Prostate gland (tissue), 2 donors: ENCODE results near the gene TMEM134. TPM values are rescaled to one million over a fixed set of nuclear protein-coding genes. Genes with fewer than 3 reads are reported as not detected.
"Not testable (repeated sequence)": the region's sequence is repeated elsewhere in the genome, so short reads cannot be mapped to it uniquely, and the experiment has no call there.

Source experiments
- DNase-seq: peaks from one replicate; pipeline ENCODE4 v3.0.0-alpha.2; 2019; ENCODE audit warnings: low spot score
- H3K27ac ChIP-seq, 2 donors: fragments of 200-600 bp; sonication (generic); 2 replicates each; pipeline ENCODE4 v1.5.1; 2017 to 2019
- H3K27me3 ChIP-seq: fragments of 200-600 bp; sonication (generic); replicated peaks from 2 replicates; pipeline ENCODE4 v1.5.1; 2019; ENCODE audit not compliant: insufficient read depth
- H3K36me3 ChIP-seq, 2 donors: fragments of 200-600 bp; sonication (generic); 1 replicate in 1 of 2; 2 replicates in 1 of 2; pipeline versions ENCODE4 v1.5.1 to v1.8.1; 2017 to 2019
- H3K4me1 ChIP-seq: fragments of 200-600 bp; sonication (generic); replicated peaks from 2 replicates; pipeline ENCODE4 v1.5.1; 2019
- H3K4me3 ChIP-seq, 2 donors: fragments of 200-600 bp; sonication (generic); 2 replicates each; pipeline ENCODE4 v1.5.1; 2017 to 2019
- H3K9me3 ChIP-seq: fragments of 200-600 bp; sonication (generic); 2 replicates; pipeline ENCODE4 v1.5.1; 2017
- CTCF ChIP-seq, 4 experiments: fragments of 200-600 bp in 2 of 4; fragments of 450-650 bp in 2 of 4; sonication (generic) in 2 of 4; IDR thresholded peaks; 1 replicate in 3 of 4; 2 replicates in 1 of 4; pipeline ENCODE4 v1.5.1; 2016 to 2019; ENCODE audit warnings: antibody characterized with exemption in 4 of 4, mild to moderate bottlenecking in 2 of 4, moderate library complexity in 2 of 4
- POLR2A ChIP-seq: fragments of 450-650 bp; IDR thresholded peaks from one replicate; pipeline ENCODE4 v1.6.1; 2016; ENCODE audit warnings: antibody characterized with exemption, mild to moderate bottlenecking
- POLR2AphosphoS5 ChIP-seq: sonication (generic); formaldehyde crosslinking; IDR thresholded peaks from one replicate; pipeline ENCODE4 v1.6.1; 2017; ENCODE audit warnings: antibody characterized with exemption
- WGBS: methylation state at CpG from one replicate; pipeline ENCODE4 v1.1.5; 2018; 5-methylcytosine and 5-hydroxymethylcytosine counted together
- intact Hi-C: fragments of 100-400 bp; cut with DNase I; formaldehyde crosslinking; loops from one replicate; pipeline ENCODE4 v1.14.2; 2022
- total RNA-seq, 2 donors: library from RNA; depleted of rRNA; stranded (reverse); fragments of >200 nt; gene quantifications; one replicate each; pipeline ENCODE4 v1.1.0, GENCODE V29; 2016

TMEM134 gene
- total RNA-seq, 2 donors from 2014 or later, result 106 to 402 TPM

DNA sequence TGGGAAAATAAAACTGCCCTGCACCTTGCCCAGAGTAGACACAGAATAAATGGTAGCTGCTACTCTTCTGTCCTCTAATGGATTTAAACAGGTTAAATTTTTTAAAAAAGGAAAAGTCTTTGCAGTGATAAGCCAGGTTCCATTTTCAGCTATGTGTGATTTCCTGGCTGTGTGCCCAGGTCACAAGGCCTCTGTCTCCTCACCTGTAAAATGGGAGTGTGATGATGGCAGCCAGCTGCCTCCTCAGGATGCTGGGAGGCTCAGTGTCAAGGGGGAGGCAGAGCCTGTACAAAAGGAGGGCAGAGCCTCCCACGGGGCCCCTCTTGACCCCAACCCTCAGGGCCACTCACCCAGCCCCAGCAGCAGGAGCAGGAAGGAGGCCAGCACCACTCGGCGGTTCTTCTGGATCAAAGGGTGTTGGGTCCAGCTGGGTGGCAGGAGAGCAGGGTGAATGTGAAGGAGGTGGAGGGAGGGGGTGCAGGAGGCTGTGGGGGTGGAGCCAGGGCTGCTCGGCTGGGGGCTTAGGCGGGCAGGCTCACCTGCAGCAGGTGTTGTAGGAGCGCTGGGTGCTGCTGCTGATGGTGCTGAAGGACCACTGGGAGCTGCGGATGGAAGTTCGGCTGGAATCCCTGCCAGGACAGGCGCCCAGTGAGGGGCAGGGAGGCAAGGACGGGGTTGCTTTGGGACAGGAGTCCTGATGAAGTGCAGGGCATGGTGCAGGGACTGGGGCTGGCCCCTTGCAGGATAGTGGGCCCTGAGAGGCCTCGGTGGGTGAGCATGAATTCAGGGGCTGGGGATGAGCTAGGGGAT is 1.9 kb downstream of the TMEM134 start:
- no peaks in the 10 kb centered on the region for H3K27me3 ChIP-seq
- H3K36me3 ChIP-seq, result peaks cover 0 to 4% of the 10 kb centered on the region in 2 donors
- H3K4me1 ChIP-seq, result peaks cover 6% of the 10 kb centered on the region
- H3K27ac ChIP-seq, result peak overlapping the region; percentile 89 to 92
- no peak for DNase-seq
- peak overlapping the region; percentile 84 to 87 for H3K4me3 ChIP-seq
- WGBS, result 44% methylated on average over 11 of the region's 11 CpGs
- intact Hi-C loops, result loop anchor here (5.0 kb wide), 1 partner anchor 65 kb away; the partner anchor contains the start of genes PPP1CA and TBC1D10C
- H3K9me3 ChIP-seq, result no peaks in the 10 kb centered on the region
- TF ChIP-seq POLR2AphosphoS5 (no peak), POLR2A (no peak), CTCF (IDR thresholded peaks at IDR 0.05) (no peak)

GRCh38 chr11:67466367-67466766 is 2.7 kb downstream of the TMEM134 start:
- peaks cover 6% of the 10 kb centered on the region for H3K4me1 ChIP-seq
- H3K36me3 ChIP-seq, result peaks cover 0 to 4% of the 10 kb centered on the region in 2 donors
- intact Hi-C loops, result loop anchor here (5.0 kb wide), 1 partner anchor 64 kb away; the partner anchor contains the start of genes PPP1CA and TBC1D10C
- no peaks in the 10 kb centered on the region for H3K9me3 ChIP-seq
- WGBS, result 84% methylated on average over 5 of the region's 5 CpGs
- no peaks in the 10 kb centered on the region for H3K27me3 ChIP-seq
- H3K4me3 ChIP-seq, result no peak overlapping the region
- H3K27ac ChIP-seq, result peak overlapping the region; percentile 81 to 92
- DNase-seq, result no peak
- TF ChIP-seq CTCF (IDR thresholded peaks at IDR 0.05) (no peak), POLR2A (no peak), POLR2AphosphoS5 (no peak)

- not testable (repeated sequence) for H3K36me3 ChIP-seq, H3K9me3 ChIP-seq, DNase-seq, H3K27me3 ChIP-seq, H3K4me1 ChIP-seq
- intact Hi-C loops, result loop anchor here (5.0 kb wide), 1 partner anchor 63 kb away; the partner anchor contains the start of genes PPP1CA and TBC1D10C
- H3K27ac ChIP-seq, result peak overlapping the region; percentile 81 to 90
- WGBS, result 17% methylated on average over 2 of the region's 2 CpGs
- TF ChIP-seq POLR2AphosphoS5, result peak; percentile 22
- peak overlapping the region in 1 of 2 donors; percentile 43 for H3K4me3 ChIP-seq
Measured at GRCh38 chr11:67465530-67465929, 3.5 kb downstream of the TMEM134 start.

DNA sequence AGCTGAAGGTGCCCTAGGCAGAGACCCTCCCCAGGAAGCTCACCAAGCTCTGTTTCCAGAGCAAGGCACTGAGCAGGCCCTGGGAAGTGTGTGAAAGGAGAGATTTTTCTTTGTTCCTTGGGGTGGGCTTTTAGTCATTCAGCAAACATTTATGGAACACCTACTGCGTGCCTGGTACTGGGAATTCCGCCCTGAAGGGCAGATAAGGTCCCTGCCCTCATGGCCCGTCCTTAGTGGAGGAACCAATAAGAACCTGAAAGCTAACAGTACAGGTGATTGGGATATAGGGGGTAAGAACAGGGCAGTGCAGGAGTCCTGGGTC is 3.9 kb downstream of the TMEM134 start:
- Histone ChIP-seq H3K27ac (peak overlapping the region; percentile 81 to 90), H3K27me3 (no peaks in the 10 kb centered on the region), H3K4me3 (peak overlapping the region; percentile 26 to 43), H3K9me3 (no peaks in the 10 kb centered on the region), H3K4me1 (peaks cover 6% of the 10 kb centered on the region), H3K36me3 (peaks cover 0 to 4% of the 10 kb centered on the region in 2 donors)
- TF ChIP-seq POLR2A (no peak), POLR2AphosphoS5 (no peak), CTCF (IDR thresholded peaks at IDR 0.05) (no peak)
- 37% methylated on average over 3 of the region's 3 CpGs for WGBS
- no peak for DNase-seq
- intact Hi-C loops, result loop anchor here (5.0 kb wide), 1 partner anchor 63 kb away; the partner anchor contains the start of genes PPP1CA and TBC1D10C

DNA sequence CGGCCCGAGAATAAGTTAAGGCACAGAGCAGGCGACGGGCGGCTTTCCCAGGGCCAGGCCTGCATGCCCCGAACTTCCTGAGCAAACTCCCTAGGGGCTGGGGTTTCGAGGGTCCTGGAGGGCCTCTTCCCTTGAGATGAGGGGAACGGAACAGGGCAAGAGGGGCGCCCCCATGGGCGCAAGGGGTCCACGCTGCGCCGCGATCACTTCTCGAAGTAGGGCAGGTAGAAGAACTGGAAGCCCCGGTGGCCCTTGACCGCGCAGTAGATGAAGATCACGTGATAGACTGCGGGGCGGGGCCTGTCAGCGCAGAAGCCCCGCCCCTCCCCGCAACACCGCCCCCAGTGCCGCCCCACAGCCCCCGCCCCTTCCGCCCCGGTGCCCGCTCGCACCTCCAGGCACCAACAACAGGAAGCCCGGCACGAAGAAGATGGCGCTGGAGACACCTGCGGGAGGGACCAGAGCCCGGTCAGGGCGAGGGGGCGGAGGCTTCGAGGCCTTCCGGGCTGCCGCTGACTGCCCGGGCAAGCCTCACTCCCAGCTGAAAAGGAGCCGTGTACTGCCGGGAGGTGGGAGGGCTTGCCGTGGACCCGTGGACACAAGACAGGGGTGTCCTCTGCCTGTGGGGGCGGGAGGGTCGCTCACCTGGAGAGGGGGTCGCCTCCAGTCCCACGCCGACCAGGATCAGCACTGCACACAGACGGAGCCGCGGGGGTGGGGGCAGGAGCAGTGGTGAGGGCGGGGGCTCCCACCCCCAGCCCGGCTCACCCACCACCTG is 4.5 kb downstream of the TMEM134 start:
- intact Hi-C loops, result loop anchor here (5.0 kb wide), 1 partner anchor 62 kb away; the partner anchor contains the start of genes PPP1CA and TBC1D10C
- peak overlapping the region; percentile 26 to 43 for H3K4me3 ChIP-seq
- peak; percentile 85 for DNase-seq

More for the DNA sequence above, 4.5 kb downstream of the TMEM134 start:
- Histone ChIP-seq H3K9me3 (no peaks in the 10 kb centered on the region), H3K36me3 (peaks cover 0 to 4% of the 10 kb centered on the region in 2 donors), H3K27me3 (no peaks in the 10 kb centered on the region), H3K4me1 (peaks cover 6% of the 10 kb centered on the region), H3K27ac (peak overlapping the region; percentile 81 to 90)
- TF ChIP-seq CTCF (IDR thresholded peaks at IDR 0.05) (no peak), POLR2AphosphoS5 (peak; percentile 66), POLR2A (peak; percentile 69)
- 38% methylated on average over 35 of the region's 56 CpGs for WGBS
